GM12878 (cell line): ENCODE results near the gene TAF11L12.

Source experiments
- BACH1 ChIP-seq: fragments of 450-650 bp; IDR thresholded peaks from 2 replicates; pipeline ENCODE4 v1.6.1; 2017; ENCODE audit warnings: mild to moderate bottlenecking, borderline replicate concordance
- GABPA ChIP-seq: IDR thresholded peaks from 2 replicates; pipeline ENCODE4 v1.6.1; 2014; ENCODE audit warnings: antibody characterized with exemption, low read depth, mild to moderate bottlenecking, inconsistent platforms
- NRF1 ChIP-seq: conservative IDR thresholded peaks from 2 replicates; pipeline ENCODE4 v1.6.1; 2011; ENCODE audit warnings: mild to moderate bottlenecking, low read depth, low read length, improper control_type of control experiment
- PAX8 ChIP-seq: fragments of 450-650 bp; IDR thresholded peaks from 2 replicates; pipeline ENCODE4 v1.6.1; 2017; ENCODE audit warnings: mild to moderate bottlenecking, moderate library complexity
- POLR2A ChIP-seq: IDR thresholded peaks from 2 replicates; pipeline ENCODE4 v1.6.1; 2011; ENCODE audit warnings: low read depth, mild to moderate bottlenecking, low read length
- RCOR1 ChIP-seq: conservative IDR thresholded peaks from 2 replicates; pipeline ENCODE4 v1.6.1; 2012; ENCODE audit warnings: low read depth, low read length, improper control_type of control experiment
- REST ChIP-seq: IDR thresholded peaks from 2 replicates; pipeline ENCODE4 v1.6.1; 2012; ENCODE audit warnings: mild to moderate bottlenecking, low read depth, low read length
- SIN3A ChIP-seq: IDR thresholded peaks from 2 replicates; pipeline ENCODE4 v1.6.1; 2012; ENCODE audit warnings: low read depth, low read length, improper control_type of control experiment
- TAF1 ChIP-seq: IDR thresholded peaks from 2 replicates; pipeline ENCODE4 v1.6.1; 2011; ENCODE audit warnings: mild to moderate bottlenecking, low read depth, low read length, borderline replicate concordance
- ZNF274 ChIP-seq: IDR thresholded peaks from one replicate; pipeline ENCODE4 v1.8.0; 2011; ENCODE audit not compliant: insufficient read length, insufficient read depth
- ZSCAN29 ChIP-seq: fragments of 450-650 bp; IDR thresholded peaks from 2 replicates; pipeline ENCODE4 v1.6.1; 2017; ENCODE audit warnings: mild to moderate bottlenecking, moderate library complexity
- ZZZ3 ChIP-seq: IDR thresholded peaks from 2 replicates; pipeline ENCODE4 v1.6.1; 2011; ENCODE audit warnings: low read depth; ENCODE audit not compliant: control insufficient read depth, insufficient read length
- TF ChIP-seq, protein P1 (sequence below), 3 experiments: IDR thresholded peaks in 2 of 3; conservative IDR thresholded peaks in 1 of 3; 2 replicates each; pipeline ENCODE4 v1.5.1; 2011; ENCODE audit warnings: low read depth in 3 of 3, low read length in 3 of 3, mild to moderate bottlenecking in 3 of 3, control low read depth in 2 of 3, moderate library complexity in 2 of 3, inconsistent platforms in 1 of 3, mixed read lengths in 1 of 3; ENCODE audit not compliant: control insufficient read depth in 2 of 3, insufficient read depth in 1 of 3; ENCODE audit errors: extremely low read depth in 1 of 3
- TF ChIP-seq, protein P2 (sequence below): IDR thresholded peaks from 2 replicates; pipeline ENCODE4 v1.6.1; 2012; ENCODE audit warnings: low read depth, low read length, improper control_type of control experiment

DNA sequence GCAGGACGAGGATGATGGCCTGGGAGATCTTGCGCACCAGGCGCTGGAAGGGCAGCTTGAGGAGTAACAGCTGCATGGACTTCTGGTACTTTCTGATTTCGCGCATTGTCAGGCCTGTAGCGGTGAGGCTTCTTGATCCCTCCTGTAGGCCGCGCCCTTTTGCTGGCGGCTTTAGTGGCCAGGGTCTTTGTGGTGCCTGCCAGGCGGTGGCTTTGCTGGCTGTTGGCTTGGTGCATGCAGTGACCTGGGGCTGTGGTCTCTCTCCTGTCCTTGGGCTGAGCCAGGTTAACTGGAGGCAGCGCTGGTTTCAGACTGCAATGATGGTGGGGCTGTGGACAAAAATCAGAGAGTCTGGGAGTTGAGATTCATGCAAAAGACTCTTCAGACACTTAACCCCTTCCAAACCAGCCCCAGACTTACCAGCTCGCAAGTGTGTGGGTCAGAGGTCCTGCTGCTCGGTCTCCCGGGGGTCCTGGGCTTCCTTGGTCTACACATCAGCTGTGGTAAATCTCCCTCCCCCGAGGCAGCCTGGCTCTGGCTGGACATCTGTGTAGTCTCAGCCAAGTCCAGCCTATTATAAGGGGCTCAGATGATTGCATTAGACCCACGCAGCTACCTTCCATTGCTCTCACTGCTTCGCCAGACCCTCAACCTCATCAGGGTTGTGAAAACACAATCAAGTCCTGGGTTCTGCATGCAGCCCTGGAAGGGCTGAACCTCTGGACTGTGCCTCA, 4.8 kb downstream of the TAF11L12 start:
- TF ChIP-seq, protein P1, sequence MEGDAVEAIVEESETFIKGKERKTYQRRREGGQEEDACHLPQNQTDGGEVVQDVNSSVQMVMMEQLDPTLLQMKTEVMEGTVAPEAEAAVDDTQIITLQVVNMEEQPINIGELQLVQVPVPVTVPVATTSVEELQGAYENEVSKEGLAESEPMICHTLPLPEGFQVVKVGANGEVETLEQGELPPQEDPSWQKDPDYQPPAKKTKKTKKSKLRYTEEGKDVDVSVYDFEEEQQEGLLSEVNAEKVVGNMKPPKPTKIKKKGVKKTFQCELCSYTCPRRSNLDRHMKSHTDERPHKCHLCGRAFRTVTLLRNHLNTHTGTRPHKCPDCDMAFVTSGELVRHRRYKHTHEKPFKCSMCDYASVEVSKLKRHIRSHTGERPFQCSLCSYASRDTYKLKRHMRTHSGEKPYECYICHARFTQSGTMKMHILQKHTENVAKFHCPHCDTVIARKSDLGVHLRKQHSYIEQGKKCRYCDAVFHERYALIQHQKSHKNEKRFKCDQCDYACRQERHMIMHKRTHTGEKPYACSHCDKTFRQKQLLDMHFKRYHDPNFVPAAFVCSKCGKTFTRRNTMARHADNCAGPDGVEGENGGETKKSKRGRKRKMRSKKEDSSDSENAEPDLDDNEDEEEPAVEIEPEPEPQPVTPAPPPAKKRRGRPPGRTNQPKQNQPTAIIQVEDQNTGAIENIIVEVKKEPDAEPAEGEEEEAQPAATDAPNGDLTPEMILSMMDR (IDR thresholded peaks at IDR 0.05 in 2 of 3, conservative IDR thresholded peaks at IDR 0.05 in 1 of 3; ENCODE audit: control insufficient read depth in 2 of 3, extremely low read depth in 1 of 3, insufficient read depth in 1 of 3, low read depth in 3 of 3, low read length in 3 of 3), result no peak
- TF ChIP-seq POLR2A (no peak), RCOR1 (no peak), NRF1 (no peak), BACH1 (no peak), ZNF274 (no peak), TAF1 (no peak), ZZZ3 (no peak), ZSCAN29 (no peak), SIN3A (no peak), REST (no peak), GABPA (no peak), PAX8 (no peak)
- TF ChIP-seq, protein P2, sequence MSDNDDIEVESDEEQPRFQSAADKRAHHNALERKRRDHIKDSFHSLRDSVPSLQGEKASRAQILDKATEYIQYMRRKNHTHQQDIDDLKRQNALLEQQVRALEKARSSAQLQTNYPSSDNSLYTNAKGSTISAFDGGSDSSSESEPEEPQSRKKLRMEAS, result no peak
